ENCODE data around the gene MIB1.

The MIB1 gene

DNA sequence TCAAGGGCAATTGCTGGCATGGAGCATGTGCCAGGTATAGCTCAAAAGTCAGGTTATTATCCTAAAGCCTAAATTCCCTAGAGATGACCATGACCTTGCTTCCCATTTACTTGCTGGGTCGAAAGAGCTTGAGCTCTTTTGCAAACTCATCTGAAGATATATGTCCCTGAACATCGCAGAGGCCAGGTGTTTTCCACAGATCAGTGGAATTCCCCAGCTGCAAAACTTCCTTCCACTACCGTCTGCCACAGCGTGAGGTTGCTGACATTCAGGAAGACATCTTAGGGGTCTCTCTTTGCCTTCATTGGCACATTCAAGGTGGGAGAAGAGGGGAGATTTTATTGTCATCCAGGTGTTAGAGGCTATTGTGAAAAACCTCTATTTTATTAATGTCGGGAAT lies 171.0 kb downstream of the MIB1 start:
- Mint-ChIP-seq H3K36me3 (no peaks in the 10 kb centered on the region), H3K4me3 (no peak overlapping the region), H3K27me3 (peaks cover 6% of the 10 kb centered on the region)

DNA sequence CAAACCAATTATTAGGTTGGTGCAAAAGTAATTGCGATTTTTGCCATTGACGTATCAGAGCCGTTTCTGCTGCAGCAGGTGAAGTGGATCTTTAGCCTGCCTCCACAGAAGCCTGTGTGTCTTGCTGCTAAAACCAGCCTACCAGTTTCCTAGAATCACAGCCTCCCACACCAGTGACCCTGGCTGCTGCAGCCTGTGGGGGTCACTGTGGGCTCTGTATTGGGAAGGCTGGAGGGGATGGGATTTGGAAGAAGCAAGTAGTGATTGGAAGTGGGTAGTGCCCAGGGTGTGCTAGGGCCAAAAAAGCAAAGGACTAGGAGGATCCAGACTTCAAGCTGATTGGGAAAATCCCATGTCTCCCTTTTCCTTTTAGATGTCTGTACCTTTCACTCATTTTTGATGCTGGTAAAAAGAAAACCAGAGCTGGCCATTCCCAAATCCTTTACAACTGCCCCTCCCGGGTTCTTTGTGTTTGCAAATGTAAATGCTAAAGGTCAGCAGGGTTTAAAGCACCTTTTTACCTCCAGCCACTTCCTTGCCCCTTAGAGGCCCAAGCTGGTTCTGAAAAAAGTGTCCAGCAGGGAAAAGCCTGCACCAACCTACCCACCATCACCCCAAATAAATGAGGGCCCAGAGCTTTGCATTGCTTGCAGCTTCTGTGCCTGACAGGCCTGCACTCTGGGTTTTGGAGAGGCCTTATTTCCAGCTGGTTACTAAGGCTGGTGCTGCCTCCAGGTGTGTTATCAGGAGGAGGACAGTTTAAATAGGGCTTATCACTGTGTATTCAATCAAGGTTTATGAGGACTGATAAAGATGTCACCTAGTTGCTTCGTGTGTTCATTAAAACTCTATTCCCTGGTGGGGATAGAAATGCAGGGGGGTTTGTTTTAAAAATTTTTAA lies 172.0 kb downstream of the MIB1 start:
- Mint-ChIP-seq H3K4me3 (no peak overlapping the region), H3K4me1 (ENCODE audit: low read depth) (no peaks in the 10 kb centered on the region), H3K27ac (no peak overlapping the region), H3K27me3 (peaks cover 8% of the 10 kb centered on the region), H3K36me3 (no peaks in the 10 kb centered on the region), H3K9me3 (ENCODE audit: low read depth) (no peaks in the 10 kb centered on the region)

More for the DNA sequence above, 171.0 kb downstream of the MIB1 start:
- Mint-ChIP-seq H3K27ac (no peak overlapping the region), H3K4me1 (ENCODE audit: low read depth) (no peaks in the 10 kb centered on the region), H3K9me3 (ENCODE audit: low read depth) (no peaks in the 10 kb centered on the region)

DNA sequence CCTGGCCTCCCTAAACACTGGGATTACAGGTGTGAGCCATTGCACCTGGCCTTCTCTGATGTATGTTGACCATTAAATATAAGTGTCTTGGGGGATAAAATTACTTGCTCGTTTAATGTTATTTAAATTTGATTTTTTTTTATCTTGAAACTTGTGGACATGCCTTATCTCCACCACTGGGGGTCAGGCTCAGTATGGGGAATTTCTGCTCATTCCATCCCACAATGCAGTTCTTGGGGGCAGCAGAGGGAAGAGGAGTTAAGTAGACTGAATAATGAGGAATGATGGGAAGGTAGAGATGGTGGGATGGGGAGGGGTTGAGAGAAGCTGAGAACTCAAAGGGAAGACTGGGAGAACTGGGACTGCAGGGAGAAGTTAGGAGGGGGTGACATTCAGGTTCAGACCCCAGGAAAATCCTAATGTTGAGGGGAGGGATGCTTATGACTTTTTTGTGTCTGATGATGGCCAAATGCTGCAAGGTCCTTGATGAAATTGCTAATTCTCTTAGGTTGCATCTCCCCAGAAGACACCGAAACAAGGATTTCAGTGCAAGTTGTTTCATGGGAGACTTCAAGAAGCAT lies 174.2 kb downstream of the MIB1 start:
- H3K4me1 Mint-ChIP-seq (ENCODE audit: low read depth): no peaks in the 10 kb centered on the region

DNA sequence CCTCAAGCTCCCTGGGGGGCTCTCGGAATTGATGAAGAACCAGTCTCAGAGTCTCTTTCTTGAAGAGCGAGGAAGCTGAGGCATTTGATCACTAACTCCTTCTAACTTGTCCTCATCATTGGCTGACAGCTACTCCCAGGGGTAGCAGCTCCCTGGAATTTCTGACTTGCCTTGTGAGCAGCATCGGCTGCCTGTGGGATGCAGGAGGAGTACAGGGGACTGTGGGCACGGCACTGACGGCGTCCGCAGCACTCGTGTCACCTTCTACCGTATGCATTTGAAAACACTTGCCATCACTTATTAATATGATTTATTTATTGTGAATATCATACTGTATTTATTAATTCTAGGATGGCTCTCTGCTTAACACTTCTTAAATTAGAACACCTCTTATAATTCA lies 175.0 kb downstream of the MIB1 start:
- peaks cover 4% of the 10 kb centered on the region for H3K9me3 Mint-ChIP-seq (ENCODE audit: low read depth)
- H3K4me3 Mint-ChIP-seq: no peak overlapping the region
- no peaks in the 10 kb centered on the region for H3K4me1 Mint-ChIP-seq (ENCODE audit: low read depth)
- no peak overlapping the region for H3K27ac Mint-ChIP-seq
- peaks cover 4% of the 10 kb centered on the region for H3K36me3 Mint-ChIP-seq
- H3K27me3 Mint-ChIP-seq: peaks cover 2% of the 10 kb centered on the region

More for the DNA sequence above, 174.2 kb downstream of the MIB1 start:
- Mint-ChIP-seq H3K36me3 (peaks cover 4% of the 10 kb centered on the region), H3K9me3 (ENCODE audit: low read depth) (peaks cover 4% of the 10 kb centered on the region), H3K4me3 (no peak overlapping the region), H3K27ac (no peak overlapping the region), H3K27me3 (peaks cover 4% of the 10 kb centered on the region)

DNA sequence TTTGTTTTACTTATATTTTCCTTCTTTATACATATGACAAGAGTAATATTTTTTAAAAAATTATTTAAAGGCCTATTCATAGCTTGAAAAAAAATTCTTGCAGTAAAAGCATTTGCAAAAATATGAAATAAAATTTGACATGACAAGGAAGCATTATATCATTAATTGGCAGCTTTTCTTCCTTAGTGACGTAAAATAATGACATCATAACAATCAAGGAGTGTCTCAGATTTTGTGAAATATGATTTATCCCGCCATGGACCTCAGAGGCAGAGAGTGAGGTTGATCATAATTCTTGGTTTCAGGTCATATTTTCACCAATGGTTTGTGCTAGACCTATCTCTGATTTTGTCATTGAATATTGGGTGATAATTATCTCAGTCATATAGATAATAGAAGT lies 176.0 kb downstream of the MIB1 start:
- H3K36me3 Mint-ChIP-seq: peaks cover 4% of the 10 kb centered on the region
- H3K27ac Mint-ChIP-seq: no peak overlapping the region
- no peak overlapping the region for H3K4me3 Mint-ChIP-seq
- H3K27me3 Mint-ChIP-seq: peaks cover 2% of the 10 kb centered on the region
- H3K9me3 Mint-ChIP-seq (ENCODE audit: low read depth): peaks cover 8% of the 10 kb centered on the region
- no peaks in the 10 kb centered on the region for H3K4me1 Mint-ChIP-seq (ENCODE audit: low read depth)

DNA sequence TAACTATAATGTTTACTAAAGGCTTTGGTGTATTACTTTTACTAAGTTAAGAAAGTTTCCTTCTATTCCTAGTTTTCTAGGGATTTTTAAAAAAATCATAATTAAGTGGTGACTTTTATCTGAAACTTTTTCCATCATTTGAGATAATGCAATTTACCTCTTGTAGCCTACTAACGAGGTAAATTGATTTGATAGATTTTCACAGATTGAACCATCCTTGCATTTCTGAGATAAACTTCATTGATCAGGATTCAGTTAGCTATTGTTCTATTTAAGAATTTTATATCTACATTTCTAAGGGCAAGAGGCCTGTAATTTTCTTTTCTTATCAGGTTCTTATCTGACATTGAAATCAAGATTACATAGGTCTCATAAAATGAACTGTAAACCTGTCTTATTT lies 178.1 kb downstream of the MIB1 start:
- Mint-ChIP-seq H3K27me3 (peaks cover 2% of the 10 kb centered on the region), H3K4me3 (no peak overlapping the region), H3K27ac (no peak overlapping the region), H3K36me3 (peaks cover 4% of the 10 kb centered on the region), H3K9me3 (ENCODE audit: low read depth) (peaks cover 8% of the 10 kb centered on the region), H3K4me1 (ENCODE audit: low read depth) (no peaks in the 10 kb centered on the region)
